Measurements from ENCODE around the gene CRELD2. TPM values are rescaled to one million over a fixed set of nuclear protein-coding genes. Genes with fewer than 3 reads are reported as not detected.

CRELD2 gene
- total and polyA plus RNA-seq, 2 of the 8 experiments (the other 6 are each of a cell fraction or from before 2014, with no cell fraction given), result 24.5 to 36.6 TPM

- TF ChIP-seq HDAC6 (IDR thresholded peaks at IDR 0.05; ENCODE audit: low read depth, low read length) (no peak), NRF1 (IDR thresholded peaks at IDR 0.05; ENCODE audit: low read depth, low read length) (no peak), TAF1 (IDR thresholded peaks at IDR 0.05; ENCODE audit: low read depth, low read length) (no peak), RAD21 (IDR thresholded peaks at IDR 0.05 in 1 of 2, conservative IDR thresholded peaks at IDR 0.05 in 1 of 2; ENCODE audit: low read depth in 2 of 2, low read length in 2 of 2) (no peak), POLR2AphosphoS5 (IDR thresholded peaks at IDR 0.05; ENCODE audit: low read depth, low read length) (no peak)
These were observed 3.3 kb downstream of the CRELD2 start (continued) for GRCh38 chr22:49921508-49922278.
